H9 (cell line): ENCODE results near the gene CHMP1A. TPM values are rescaled to one million over a fixed set of nuclear protein-coding genes. Genes with fewer than 3 reads are reported as not detected.

Source experiments
- DNase-seq: peaks from one replicate; pipeline ENCODE4 v3.0.0-alpha.2; 2017
- H2AFZ ChIP-seq: one replicate; pipeline ENCODE4 v1.6.1; 2013; ENCODE audit warnings: mild to moderate bottlenecking, low read length, control low read depth, moderate library complexity
- H2AK5ac ChIP-seq: 2 replicates; pipeline ENCODE4 v1.6.1; 2013; ENCODE audit warnings: low read length, control low read depth, mixed read lengths; ENCODE audit not compliant: insufficient read length
- H2BK120ac ChIP-seq: one replicate; pipeline ENCODE4 v1.6.1; 2013; ENCODE audit warnings: low read depth, mild to moderate bottlenecking, low read length, control low read depth, inconsistent platforms; ENCODE audit not compliant: poor library complexity, severe bottlenecking
- H2BK12ac ChIP-seq: 2 replicates; pipeline ENCODE4 v1.6.1; 2013; ENCODE audit warnings: low read length, control low read depth, mixed read lengths, low read depth; ENCODE audit not compliant: insufficient read length
- H2BK15ac ChIP-seq: 2 replicates; pipeline ENCODE4 v1.6.1; 2013; ENCODE audit warnings: low read depth, low read length, control low read depth
- H2BK20ac ChIP-seq: one replicate; pipeline ENCODE4 v1.6.1; 2013; ENCODE audit warnings: low read depth, mild to moderate bottlenecking, low read length, control low read depth, inconsistent platforms; ENCODE audit not compliant: poor library complexity, severe bottlenecking
- H2BK5ac ChIP-seq: 2 replicates; pipeline ENCODE4 v1.6.1; 2013; ENCODE audit warnings: low read length, control low read depth, mixed read lengths; ENCODE audit not compliant: insufficient read length
- H3K14ac ChIP-seq: 2 replicates; pipeline ENCODE4 v1.6.1; 2013; ENCODE audit warnings: low read length, control low read depth; ENCODE audit not compliant: insufficient read depth
- H3K18ac ChIP-seq: 2 replicates; pipeline ENCODE4 v1.6.1; 2013; ENCODE audit warnings: low read depth, mild to moderate bottlenecking, mixed read lengths, low read length, control low read depth; ENCODE audit not compliant: insufficient read length
- H3K23ac ChIP-seq: 2 replicates; pipeline ENCODE4 v1.6.1; 2013; ENCODE audit warnings: low read length, control low read depth, mixed read lengths, low read depth; ENCODE audit not compliant: insufficient read length
- H3K23me2 ChIP-seq: 2 replicates; pipeline ENCODE4 v1.6.1; 2013; ENCODE audit warnings: low read depth, mild to moderate bottlenecking, mixed read lengths, low read length, control low read depth; ENCODE audit not compliant: insufficient read length, poor library complexity, severe bottlenecking
- H3K27ac ChIP-seq: 2 replicates; pipeline ENCODE4 v1.5.1; 2013; ENCODE audit warnings: low read length, control low read depth, mixed read lengths, low read depth; ENCODE audit not compliant: insufficient read length
- H3K27me3 ChIP-seq: 2 replicates; pipeline ENCODE4 v1.6.1; 2013; ENCODE audit warnings: low read length, control low read depth, inconsistent platforms; ENCODE audit not compliant: insufficient read depth
- H3K4ac ChIP-seq: 2 replicates; pipeline ENCODE4 v1.6.1; 2013; ENCODE audit warnings: low read depth, mild to moderate bottlenecking, control low read depth, inconsistent platforms, low read length, moderate library complexity
- H3K4me1 ChIP-seq: 2 replicates; pipeline ENCODE4 v1.6.1; 2013; ENCODE audit warnings: low read length, control low read depth, inconsistent platforms; ENCODE audit not compliant: insufficient read depth
- H3K4me2 ChIP-seq: 2 replicates; pipeline ENCODE4 v1.6.1; 2013; ENCODE audit warnings: low read length, control low read depth, mixed read lengths; ENCODE audit not compliant: insufficient read length, insufficient read depth
- H3K56ac ChIP-seq: 2 replicates; pipeline ENCODE4 v1.6.1; 2013; ENCODE audit warnings: low read depth, mild to moderate bottlenecking, mixed read lengths, low read length, control low read depth; ENCODE audit not compliant: insufficient read length
- H3K79me1 ChIP-seq: 2 replicates; pipeline ENCODE4 v1.6.1; 2013; ENCODE audit warnings: low read depth, mild to moderate bottlenecking, moderate library complexity, low read length, control low read depth, inconsistent platforms; ENCODE audit not compliant: insufficient read depth, poor library complexity, severe bottlenecking
- H3K79me2 ChIP-seq: 2 replicates; pipeline ENCODE4 v1.6.1; 2013; ENCODE audit warnings: low read length, control low read depth, inconsistent platforms; ENCODE audit not compliant: insufficient read depth
- H3K9ac ChIP-seq: 2 replicates; pipeline ENCODE4 v1.6.1; 2013; ENCODE audit warnings: low read length, control low read depth, mixed read lengths; ENCODE audit not compliant: insufficient read length; ENCODE audit errors: extremely low read depth
- H3K9me3 ChIP-seq: one replicate; pipeline ENCODE4 v1.6.1; 2013; ENCODE audit warnings: low read depth, low read length, inconsistent platforms; ENCODE audit not compliant: control insufficient read depth
- H3T11ph ChIP-seq: one replicate; pipeline ENCODE4 v1.6.1; 2013; ENCODE audit warnings: mild to moderate bottlenecking, low read length, control low read depth, inconsistent platforms
- H4K20me1 ChIP-seq: one replicate; pipeline ENCODE4 v1.6.1; 2013; ENCODE audit not compliant: control insufficient read depth, insufficient read length, insufficient read depth
- H4K5ac ChIP-seq: 2 replicates; pipeline ENCODE4 v1.6.1; 2013; ENCODE audit warnings: low read depth, mild to moderate bottlenecking, mixed read lengths, low read length, control low read depth; ENCODE audit not compliant: insufficient read length
- H4K8ac ChIP-seq: replicated peaks from 2 replicates; pipeline ENCODE4 v1.6.1; 2013; ENCODE audit warnings: low read length, control low read depth, mixed read lengths, low read depth; ENCODE audit not compliant: insufficient read length
- H4K91ac ChIP-seq: 2 replicates; pipeline ENCODE4 v1.6.1; 2013; ENCODE audit warnings: low read depth, mild to moderate bottlenecking, moderate library complexity, mixed read lengths, low read length, control low read depth; ENCODE audit not compliant: insufficient read length
- H3K27ac Mint-ChIP-seq, 3 experiments: 2 replicates in 2 of 3; 3 replicates in 1 of 3; pipeline ENCODE4 v1.8.0; 2020 to 2021; ENCODE audit warnings: mixed read lengths in 3 of 3, mild to moderate bottlenecking in 1 of 3, moderate library complexity in 1 of 3
- H3K27me3 Mint-ChIP-seq: 2 replicates; pipeline ENCODE4 v1.8.0; 2021; ENCODE audit warnings: low read depth, mild to moderate bottlenecking, moderate library complexity, mixed read lengths
- H3K36me3 Mint-ChIP-seq, 3 experiments: 2 replicates in 2 of 3; 3 replicates in 1 of 3; pipeline ENCODE4 v1.8.0; 2020 to 2021; ENCODE audit warnings: low read depth in 3 of 3, mixed read lengths in 3 of 3; ENCODE audit not compliant: insufficient read depth in 1 of 3
- H3K4me1 Mint-ChIP-seq, 2 experiments: 2 replicates each; pipeline ENCODE4 v1.8.0; 2020; ENCODE audit warnings: mixed read lengths in 2 of 2
- H3K4me3 Mint-ChIP-seq, 2 experiments: 2 replicates in 1 of 2; 3 replicates in 1 of 2; pipeline ENCODE4 v1.8.0; 2020 to 2021; ENCODE audit warnings: mild to moderate bottlenecking in 2 of 2, mixed read lengths in 2 of 2, moderate library complexity in 1 of 2
- H3K9me3 Mint-ChIP-seq, 2 experiments: 2 replicates in 1 of 2; 3 replicates in 1 of 2; pipeline ENCODE4 v1.8.0; 2020; ENCODE audit warnings: mild to moderate bottlenecking in 2 of 2, mixed read lengths in 2 of 2, moderate library complexity in 1 of 2
- WGBS: extraction: QIAGEN DNeasy Blood & Tissue Kit; methylation state at CpG from one replicate; pipeline ENCODE4 v1.1.7; 2013; ENCODE audit warnings: missing lambda C conversion rate, low lambda C conversion rate, mixed read lengths; ENCODE audit not compliant: insufficient read length; ENCODE audit errors: extremely low coverage; 5-methylcytosine and 5-hydroxymethylcytosine counted together
- total RNA-seq: library from RNA; stranded (reverse); gene quantifications from 2 replicates; pipeline ENCODE4 v1.2.1, GENCODE V29; 2021
- TF ChIP-seq, protein P1 (sequence below): fragments of 200-600 bp; sonication (generic); conservative IDR thresholded peaks from 3 replicates; pipeline ENCODE4 v1.8.0; 2021; ENCODE audit warnings: antibody characterized with exemption, mild to moderate bottlenecking

The CHMP1A gene
- total RNA-seq, 1 experiment from 2014 or later: 89.6 TPM

GRCh38 chr16:89633064-89633631 is 24.4 kb downstream of the CHMP1A start:
- Mint-ChIP-seq H3K36me3 (no peaks in the 10 kb centered on the region), H3K27ac (no peak overlapping the region), H3K4me1 (peaks cover 0 to 4% of the 10 kb centered on the region in 2 experiments; a peak in 2 of 4 replicates), H3K27me3 (peaks cover 16% of the 10 kb centered on the region), H3K9me3 (no peaks in the 10 kb centered on the region), H3K4me3 (no peak overlapping the region)
- no CpG with 5 or more reads among the region's 19 CpGs for WGBS
- Histone ChIP-seq H3K18ac (no peak overlapping the region), H4K8ac (no peak overlapping the region), H3K23ac (no peak overlapping the region), H2BK5ac (no peak overlapping the region), H3K56ac (no peak overlapping the region), H3K9ac (no peak overlapping the region), H2AFZ (no peak overlapping the region), H4K91ac (no peak overlapping the region), H3K14ac (no peak overlapping the region; the same call in 1 of the 2 replicates), H3K79me2 (no peaks in the 10 kb centered on the region), H3K4ac (no peak overlapping the region), H2BK20ac (no peak overlapping the region), H2BK12ac (no peak overlapping the region), H3K27me3 (peaks cover 2% of the 10 kb centered on the region; the same call in 1 of the 2 replicates), H3K27ac (no peak overlapping the region), H3K23me2 (no peaks in the 10 kb centered on the region), H2BK15ac (0 out of 2 replicates have a peak overlapping the region, but pooled peaks have one; percentile 54), H3K79me1 (no peaks in the 10 kb centered on the region), H4K20me1 (no peaks in the 10 kb centered on the region), H3K9me3 (no peaks in the 10 kb centered on the region), H4K5ac (no peak overlapping the region), H3T11ph (no peak overlapping the region), H2BK120ac (no peak overlapping the region), H2AK5ac (no peak overlapping the region), H3K4me2 (no peak overlapping the region), H3K4me1 (no peaks in the 10 kb centered on the region)
- TF ChIP-seq, protein P1, sequence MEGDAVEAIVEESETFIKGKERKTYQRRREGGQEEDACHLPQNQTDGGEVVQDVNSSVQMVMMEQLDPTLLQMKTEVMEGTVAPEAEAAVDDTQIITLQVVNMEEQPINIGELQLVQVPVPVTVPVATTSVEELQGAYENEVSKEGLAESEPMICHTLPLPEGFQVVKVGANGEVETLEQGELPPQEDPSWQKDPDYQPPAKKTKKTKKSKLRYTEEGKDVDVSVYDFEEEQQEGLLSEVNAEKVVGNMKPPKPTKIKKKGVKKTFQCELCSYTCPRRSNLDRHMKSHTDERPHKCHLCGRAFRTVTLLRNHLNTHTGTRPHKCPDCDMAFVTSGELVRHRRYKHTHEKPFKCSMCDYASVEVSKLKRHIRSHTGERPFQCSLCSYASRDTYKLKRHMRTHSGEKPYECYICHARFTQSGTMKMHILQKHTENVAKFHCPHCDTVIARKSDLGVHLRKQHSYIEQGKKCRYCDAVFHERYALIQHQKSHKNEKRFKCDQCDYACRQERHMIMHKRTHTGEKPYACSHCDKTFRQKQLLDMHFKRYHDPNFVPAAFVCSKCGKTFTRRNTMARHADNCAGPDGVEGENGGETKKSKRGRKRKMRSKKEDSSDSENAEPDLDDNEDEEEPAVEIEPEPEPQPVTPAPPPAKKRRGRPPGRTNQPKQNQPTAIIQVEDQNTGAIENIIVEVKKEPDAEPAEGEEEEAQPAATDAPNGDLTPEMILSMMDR: no peak
- DNase-seq: no peak
